HEK293 (cell line): ENCODE results near the gene GNG7.
"Not testable (repeated sequence)": the region's sequence is repeated elsewhere in the genome, so short reads cannot be mapped to it uniquely, and the experiment has no call there.

ENCODE experiments used
- CTCF ChIA-PET: fragments of 350-600 bp; formaldehyde crosslinking; extraction: SDS; loops from one replicate; lab custom pipeline; 2021; ENCODE audit warnings: antibody characterized with exemption; lab: Yijun Ruan, JAX
- POLR2A ChIA-PET: fragments of 300-600 bp; formaldehyde crosslinking; extraction: SDS; loops from one replicate; lab custom pipeline; 2020; ENCODE audit warnings: antibody characterized with exemption, inconsistent platforms; lab: Yijun Ruan, JAX
- H3K27ac ChIP-seq: fragments of 200-500 bp; sonication (Bioruptor generic); 2 replicates; pipeline ENCODE4 v1.5.1; 2014; ENCODE audit warnings: low read depth, low read length, control low read depth, inconsistent platforms; ENCODE audit errors: extremely low read depth
- H3K36me3 ChIP-seq, 2 experiments: fragments of 200-500 bp in 1 of 2; sonication (Bioruptor generic) in 1 of 2; 1 replicate in 1 of 2; 2 replicates in 1 of 2; pipeline ENCODE4 v1.5.1; 2014 to 2017; ENCODE audit warnings: inconsistent platforms in 2 of 2, low read length in 2 of 2; ENCODE audit not compliant: control insufficient read depth in 2 of 2, insufficient read depth in 1 of 2
- H3K4me1 ChIP-seq: fragments of 200-500 bp; sonication (Bioruptor generic); 2 replicates; pipeline ENCODE4 v1.5.1; 2014; ENCODE audit warnings: mild to moderate bottlenecking, low read length, inconsistent platforms; ENCODE audit not compliant: control insufficient read depth, insufficient read depth
- H3K4me3 ChIP-seq: 2 replicates; pipeline ENCODE4 v1.5.1; 2011; ENCODE audit warnings: low read depth, mild to moderate bottlenecking, control low read depth, low read length, moderate library complexity
- H3K9me3 ChIP-seq: fragments of 200-500 bp; sonication (Bioruptor generic); 2 replicates; pipeline ENCODE4 v1.5.1; 2014; ENCODE audit warnings: low read depth, low read length, inconsistent platforms; ENCODE audit not compliant: control insufficient read depth, insufficient read depth
- AEBP2 ChIP-seq: fragments of 450-650 bp; formaldehyde crosslinking; IDR thresholded peaks from 2 replicates; pipeline ENCODE4 v1.5.1; 2016; ENCODE audit warnings: missing biosample characterization, missing genetic modification characterization, borderline replicate concordance
- CTCF ChIP-seq: fragments of 450-650 bp; formaldehyde crosslinking; IDR thresholded peaks from 2 replicates; pipeline ENCODE4 v1.5.1; 2016; ENCODE audit warnings: missing biosample characterization, missing genetic modification characterization
- OSR2 ChIP-seq: fragments of 450-650 bp; formaldehyde crosslinking; IDR thresholded peaks from 2 replicates; pipeline ENCODE4 v1.5.1; 2016; ENCODE audit warnings: missing biosample characterization, missing genetic modification characterization
- ZNF121 ChIP-seq: fragments of 450-650 bp; formaldehyde crosslinking; IDR thresholded peaks from 2 replicates; pipeline ENCODE4 v1.5.1; 2016; ENCODE audit warnings: missing biosample characterization, missing genetic modification characterization
- ZNF211 ChIP-seq: fragments of 450-650 bp; formaldehyde crosslinking; IDR thresholded peaks from 2 replicates; pipeline ENCODE4 v1.5.1; 2016; ENCODE audit warnings: low read depth, missing biosample characterization, missing genetic modification characterization
- ZNF473 ChIP-seq: fragments of 450-650 bp; formaldehyde crosslinking; IDR thresholded peaks from 2 replicates; pipeline ENCODE4 v1.5.1; 2017; ENCODE audit warnings: missing biosample characterization, missing genetic modification characterization
- ZNF785 ChIP-seq: fragments of 450-650 bp; formaldehyde crosslinking; IDR thresholded peaks from 2 replicates; pipeline ENCODE4 v1.5.1; 2016; ENCODE audit warnings: missing biosample characterization, missing genetic modification characterization
- ZSCAN30 ChIP-seq: fragments of 450-650 bp; IDR thresholded peaks from 2 replicates; pipeline ENCODE4 v1.5.1; 2018; ENCODE audit warnings: missing biosample characterization, mild to moderate bottlenecking, missing genetic modification characterization, moderate library complexity
- TF ChIP-seq, protein P1 (sequence below): fragments of 450-650 bp; formaldehyde crosslinking; IDR thresholded peaks from 2 replicates; pipeline ENCODE4 v1.5.1; 2017; ENCODE audit warnings: missing biosample characterization, missing genetic modification characterization

GNG7 gene

GRCh38 chr19:2668175-2668763 lies 34.2 kb downstream of the GNG7 start (continued):
- TF ChIP-seq, protein P1, sequence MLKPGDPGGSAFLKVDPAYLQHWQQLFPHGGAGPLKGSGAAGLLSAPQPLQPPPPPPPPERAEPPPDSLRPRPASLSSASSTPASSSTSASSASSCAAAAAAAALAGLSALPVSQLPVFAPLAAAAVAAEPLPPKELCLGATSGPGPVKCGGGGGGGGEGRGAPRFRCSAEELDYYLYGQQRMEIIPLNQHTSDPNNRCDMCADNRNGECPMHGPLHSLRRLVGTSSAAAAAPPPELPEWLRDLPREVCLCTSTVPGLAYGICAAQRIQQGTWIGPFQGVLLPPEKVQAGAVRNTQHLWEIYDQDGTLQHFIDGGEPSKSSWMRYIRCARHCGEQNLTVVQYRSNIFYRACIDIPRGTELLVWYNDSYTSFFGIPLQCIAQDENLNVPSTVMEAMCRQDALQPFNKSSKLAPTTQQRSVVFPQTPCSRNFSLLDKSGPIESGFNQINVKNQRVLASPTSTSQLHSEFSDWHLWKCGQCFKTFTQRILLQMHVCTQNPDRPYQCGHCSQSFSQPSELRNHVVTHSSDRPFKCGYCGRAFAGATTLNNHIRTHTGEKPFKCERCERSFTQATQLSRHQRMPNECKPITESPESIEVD = no peak
- TF ChIP-seq OSR2 (tag by site-specific recombination) = no peak
- no peak for TF ChIP-seq AEBP2
- no peak for TF ChIP-seq ZNF785 (tag by site-specific recombination)
- no peak for TF ChIP-seq CTCF (tag by site-specific recombination)
- TF ChIP-seq ZSCAN30 (tag by site-specific recombination) = no peak

DNA sequence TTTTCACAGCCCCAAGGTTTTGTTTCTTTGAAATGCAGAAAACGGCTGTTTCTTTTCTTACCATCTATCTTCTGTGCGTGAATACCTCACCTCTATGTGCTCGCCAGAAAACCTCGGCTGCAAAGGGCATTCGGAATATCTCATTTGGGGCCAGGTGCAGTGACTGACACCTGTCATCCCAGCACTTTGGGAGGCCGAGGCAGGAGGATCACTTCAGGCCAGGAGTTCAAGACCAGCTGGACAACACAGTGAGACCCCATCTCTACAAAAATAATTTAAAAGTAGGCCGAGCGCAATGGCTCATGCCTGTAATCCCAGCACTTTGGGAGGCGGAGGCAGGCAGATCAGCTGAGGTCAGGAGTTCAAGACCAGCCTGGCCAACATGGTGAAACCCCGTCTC lies 35.1 kb downstream of the GNG7 start:
- H3K36me3 ChIP-seq, H3K9me3 ChIP-seq, CTCF ChIA-PET, H3K27ac ChIP-seq, H3K4me3 ChIP-seq, POLR2A ChIA-PET, H3K4me1 ChIP-seq: not testable (repeated sequence)
- TF ChIP-seq ZNF121 (tag by site-specific recombination) = peak; percentile 46; the same call in 1 of the 2 replicates

GRCh38 chr19:2666344-2666994 lies 36.0 kb downstream of the GNG7 start:
- ChIA-PET CTCF (no interaction called here), POLR2A (no interaction called here)
- Histone ChIP-seq H3K9me3 (no peaks in the 10 kb centered on the region), H3K4me3 (no peak overlapping the region), H3K27ac (no peak overlapping the region), H3K36me3 (no peaks in the 10 kb centered on the region), H3K4me1 (no peaks in the 10 kb centered on the region)
- 0 out of 2 replicates have a peak, but pooled peaks have one; percentile 20 for TF ChIP-seq ZNF121 (tag by site-specific recombination)
- TF ChIP-seq ZNF211 (tag by site-specific recombination) = no peak

DNA sequence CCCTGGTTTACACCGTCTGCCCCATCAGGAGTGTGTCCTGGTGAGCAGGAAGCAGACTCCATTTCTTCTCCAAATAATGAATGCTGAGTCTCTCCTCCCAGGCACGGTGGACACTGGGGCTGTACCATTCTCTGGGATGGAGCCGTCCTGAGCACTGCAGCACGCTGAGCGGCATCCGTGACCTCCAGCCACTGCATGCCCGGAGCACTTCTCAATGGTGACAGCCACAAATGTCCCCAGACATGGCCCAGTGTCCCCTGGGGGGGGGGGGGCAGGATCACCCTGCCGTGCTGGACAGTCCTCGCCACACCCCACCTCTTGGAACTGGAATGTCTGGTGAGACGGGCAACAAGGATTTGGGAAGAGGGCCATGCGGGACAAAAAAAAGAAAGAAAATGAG lies 37.4 kb downstream of the GNG7 start:
- ChIA-PET CTCF (interaction anchor here (0.6 kb wide), 1 partner anchor 93 kb away, joined by 4 read pairs; no protein-coding TSS in a partner anchor), POLR2A (no interaction called here)
- no peak for TF ChIP-seq ZNF473 (tag by site-specific recombination)
- H3K36me3 ChIP-seq = no peaks in the 10 kb centered on the region
- no peaks in the 10 kb centered on the region for H3K9me3 ChIP-seq
- no peak overlapping the region for H3K4me3 ChIP-seq
- no peak overlapping the region for H3K27ac ChIP-seq
- H3K4me1 ChIP-seq = no peaks in the 10 kb centered on the region
